PC-9 (cell line): ENCODE data around the gene GULP1.

Experiments
- CTCF ChIP-seq: fragments of 200-600 bp; sonication (generic); conservative IDR thresholded peaks from 2 replicates; pipeline ENCODE4 v1.6.1; 2017; ENCODE audit warnings: mixed run types, antibody characterized with exemption, mild to moderate bottlenecking, moderate library complexity
- EZH2 ChIP-seq: fragments of 200-600 bp; sonication (generic); IDR thresholded peaks from 2 replicates; pipeline ENCODE4 v1.8.0; 2017; ENCODE audit warnings: antibody characterized with exemption, low read depth

- no peak for TF ChIP-seq EZH2
- TF ChIP-seq CTCF = no peak
Observed at GRCh38 chr2:188403676-188404075, 112.0 kb downstream of the GULP1 start.
